Kidney (tissue), 14 donors: ENCODE measurements around the gene GPR15LG. TPM values are rescaled to one million over a fixed set of nuclear protein-coding genes. Genes with fewer than 3 reads are reported as not detected.

ENCODE experiments used
- DNase-seq, 5 donors: peaks; one replicate each; pipeline ENCODE4 v3.0.0-alpha.2; 2013 to 2020
- FAIRE-seq: peaks from 2 replicates; lab custom pipeline; 2012; peaks lifted over from hg19 to GRCh38; lab: Jason Lieb, UNC
- H3K27ac ChIP-seq, 2 donors: one replicate each; pipeline ENCODE4 v1.7.0; 2013; ENCODE audit warnings: low read depth in 2 of 2, low read length in 2 of 2, inconsistent platforms in 1 of 2
- H3K27me3 ChIP-seq: one replicate; pipeline ENCODE4 v1.7.1; 2013; ENCODE audit warnings: low read length, inconsistent platforms; ENCODE audit not compliant: control insufficient read depth, insufficient read depth
- H3K36me3 ChIP-seq, 3 donors: one replicate each; pipeline versions ENCODE4 v1.7.0 to v1.7.1; 2013; ENCODE audit warnings: low read length in 3 of 3, control low read depth in 1 of 3, inconsistent platforms in 1 of 3; ENCODE audit not compliant: insufficient read depth in 3 of 3, control insufficient read depth in 2 of 3
- H3K4me1 ChIP-seq, 3 donors: one replicate each; pipeline versions ENCODE4 v1.7.0 to v1.7.1; 2013; ENCODE audit warnings: low read length in 3 of 3, inconsistent platforms in 1 of 3, low read depth in 1 of 3; ENCODE audit not compliant: control insufficient read depth in 2 of 3, insufficient read depth in 2 of 3
- H3K4me3 ChIP-seq, 3 donors: one replicate each; pipeline versions ENCODE4 v1.7.0 to v1.8.1; 2013; ENCODE audit warnings: low read length in 3 of 3, control low read depth in 1 of 3, inconsistent platforms in 1 of 3
- H3K9ac ChIP-seq, 3 donors: one replicate each; pipeline versions ENCODE4 v1.7.0 to v1.7.1; 2013; ENCODE audit warnings: low read length in 3 of 3, control low read depth in 1 of 3, inconsistent platforms in 1 of 3
- H3K9me3 ChIP-seq, 3 donors: one replicate each; pipeline versions ENCODE4 v1.7.0 to v1.7.1; 2013; ENCODE audit warnings: low read length in 3 of 3, control low read depth in 1 of 3, inconsistent platforms in 1 of 3; ENCODE audit not compliant: control insufficient read depth in 2 of 3, insufficient read depth in 1 of 3
- intact Hi-C: fragments of 100-400 bp; cut with DNase I; formaldehyde crosslinking; loops from one replicate; pipeline ENCODE4 v1.11.1; 2022
- polyA plus RNA-seq: library from polyadenylated mRNA; stranded (reverse); fragments of 350-450 nt; fragmentation: Illumina TruSeq; extraction: RNeasy Lipid Tissue Mini Kit (QIAGEN cat#74804); gene quantifications from one replicate; pipeline ENCODE4 v1.2.3, GENCODE V29; 2014; ENCODE audit warnings: low read depth, low replicate concordance; ENCODE audit not compliant: insufficient read depth
- total RNA-seq: library from RNA; stranded (reverse); fragmentation: NEBNext Ultra II Directional; extraction: Animal tissue kit (Norgen Biotek cat#: 25700); gene quantifications from one replicate; pipeline ENCODE4 v1.2.1, GENCODE V29; 2021
- TF ChIP-seq, protein P1 (sequence below): IDR thresholded peaks from 3 replicates; pipeline ENCODE4 v1.5.1; 2012; ENCODE audit warnings: mild to moderate bottlenecking, moderate library complexity, borderline replicate concordance; ENCODE audit not compliant: insufficient read depth; ENCODE audit errors: extremely low read depth
- donor health status: control.
- donor health status: control.
- donor health status: control.
- donor health status: control.
- donor health status: control.
- donor health status: DM: yes; HTN: yes; CAD: no.
- donor health status: Normal renal cell carcinoma (clear cell type).

Gene GPR15LG
- total and polyA plus RNA-seq, 2 donors from 2014 or later = 0.44 TPM; not detected in 1

DNA sequence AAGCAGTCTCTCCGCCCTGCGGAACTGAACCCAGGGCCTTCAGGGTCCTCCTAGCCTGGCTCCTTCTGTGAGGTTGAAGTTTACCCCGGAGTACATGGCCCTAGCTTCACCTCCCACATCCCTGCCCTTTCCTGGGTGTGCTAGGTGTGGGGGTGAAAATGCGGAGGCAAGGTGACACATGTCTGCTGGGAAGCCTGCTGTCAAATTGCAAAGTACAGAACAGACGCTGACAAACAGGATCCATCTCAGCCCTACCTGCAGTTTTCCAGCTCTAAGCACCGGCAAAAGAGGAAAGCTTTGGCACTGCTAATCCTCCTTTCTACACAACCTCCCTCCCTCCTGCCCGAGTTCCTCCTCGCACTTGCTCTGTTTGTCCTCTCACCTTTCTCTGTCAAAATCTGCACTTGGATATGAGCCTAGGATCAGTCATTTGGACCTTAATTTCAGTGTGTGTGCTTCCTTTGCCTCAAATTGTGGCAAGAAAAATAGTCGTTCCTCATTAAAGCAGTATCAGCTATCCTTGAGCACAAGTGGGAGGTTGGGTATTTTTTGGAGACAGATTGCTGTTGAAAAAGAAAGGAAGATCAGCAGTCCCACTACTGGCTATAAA is 14.4 kb upstream of the GPR15LG start:
- TF ChIP-seq, protein P1, sequence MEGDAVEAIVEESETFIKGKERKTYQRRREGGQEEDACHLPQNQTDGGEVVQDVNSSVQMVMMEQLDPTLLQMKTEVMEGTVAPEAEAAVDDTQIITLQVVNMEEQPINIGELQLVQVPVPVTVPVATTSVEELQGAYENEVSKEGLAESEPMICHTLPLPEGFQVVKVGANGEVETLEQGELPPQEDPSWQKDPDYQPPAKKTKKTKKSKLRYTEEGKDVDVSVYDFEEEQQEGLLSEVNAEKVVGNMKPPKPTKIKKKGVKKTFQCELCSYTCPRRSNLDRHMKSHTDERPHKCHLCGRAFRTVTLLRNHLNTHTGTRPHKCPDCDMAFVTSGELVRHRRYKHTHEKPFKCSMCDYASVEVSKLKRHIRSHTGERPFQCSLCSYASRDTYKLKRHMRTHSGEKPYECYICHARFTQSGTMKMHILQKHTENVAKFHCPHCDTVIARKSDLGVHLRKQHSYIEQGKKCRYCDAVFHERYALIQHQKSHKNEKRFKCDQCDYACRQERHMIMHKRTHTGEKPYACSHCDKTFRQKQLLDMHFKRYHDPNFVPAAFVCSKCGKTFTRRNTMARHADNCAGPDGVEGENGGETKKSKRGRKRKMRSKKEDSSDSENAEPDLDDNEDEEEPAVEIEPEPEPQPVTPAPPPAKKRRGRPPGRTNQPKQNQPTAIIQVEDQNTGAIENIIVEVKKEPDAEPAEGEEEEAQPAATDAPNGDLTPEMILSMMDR = no peak
- Histone ChIP-seq H3K9ac (no peak overlapping the region), H3K27ac (no peak overlapping the region), H3K9me3 (no peaks in the 10 kb centered on the region), H3K4me3 (peak overlapping the region in 1 of 3 donors; percentile 17), H3K27me3 (no peaks in the 10 kb centered on the region), H3K36me3 (peaks cover 0 to 8% (median 8%) of the 10 kb centered on the region in 3 donors), H3K4me1 (peaks cover 0 to 2% (median 0%) of the 10 kb centered on the region in 3 donors)
- DNase-seq = no peak
- intact Hi-C loops = no loop called here
- no peak for FAIRE-seq

DNA sequence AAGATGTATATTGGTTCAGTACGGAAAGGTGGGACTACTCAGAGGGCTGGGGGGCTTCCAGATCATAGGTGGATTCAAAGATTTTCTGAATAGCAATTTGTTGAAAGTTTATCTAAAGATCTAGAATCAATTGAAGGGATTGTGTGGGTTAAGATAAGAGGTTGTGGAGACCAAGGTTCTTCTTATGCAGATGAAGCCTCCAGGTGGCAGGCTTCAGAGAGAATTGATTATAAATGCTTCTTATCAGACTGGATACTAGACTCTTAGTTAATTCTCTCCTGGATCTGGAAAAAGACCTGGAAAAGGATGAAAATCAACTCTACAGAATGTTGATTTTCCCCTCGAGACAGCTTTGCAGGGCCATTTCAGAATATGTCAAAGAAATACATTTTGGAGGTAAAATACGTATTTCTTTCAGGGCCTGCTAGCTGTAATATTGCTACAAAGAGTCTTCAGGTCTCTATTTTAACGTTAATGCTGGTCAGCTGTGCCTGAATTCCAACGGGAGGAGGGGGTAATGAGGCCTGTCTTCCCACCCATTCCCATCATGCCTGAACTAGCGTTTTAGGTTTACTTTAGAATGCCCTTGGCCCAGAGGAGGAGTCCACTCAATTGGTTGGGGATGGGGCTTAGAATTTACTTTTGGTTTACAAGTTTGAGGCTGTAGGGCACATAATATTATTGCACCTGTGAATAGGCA is 12.8 kb upstream of the GPR15LG start:
- peaks cover 0 to 2% (median 0%) of the 10 kb centered on the region in 3 donors for H3K36me3 ChIP-seq
- no peak overlapping the region for H3K27ac ChIP-seq
- no peaks in the 10 kb centered on the region for H3K27me3 ChIP-seq
- H3K9ac ChIP-seq = no peak overlapping the region
- FAIRE-seq (no peak), DNase-seq (peak in 1 of 5 donors; percentile 21)
- peaks cover 0 to 2% (median 0%) of the 10 kb centered on the region in 3 donors for H3K4me1 ChIP-seq
- no peak overlapping the region for H3K4me3 ChIP-seq
- H3K9me3 ChIP-seq = no peaks in the 10 kb centered on the region
- intact Hi-C loops = no loop called here
- TF ChIP-seq, protein P1 = no peak

- TF ChIP-seq, protein P1 = no peak
- H3K27ac ChIP-seq = no peak overlapping the region
- no peaks in the 10 kb centered on the region for H3K27me3 ChIP-seq
- DNase-seq (no peak), FAIRE-seq (no peak)
- H3K4me3 ChIP-seq = no peak overlapping the region
- H3K9ac ChIP-seq = no peak overlapping the region
- no peaks in the 10 kb centered on the region for H3K9me3 ChIP-seq
- no peaks in the 10 kb centered on the region for H3K36me3 ChIP-seq
- H3K4me1 ChIP-seq = peaks cover 0 to 4% (median 0%) of the 10 kb centered on the region in 3 donors
- intact Hi-C loops = no loop called here
Measured at GRCh38 chr10:84163996-84164395, 9.6 kb upstream of the GPR15LG start.
